K562 (cell line): ENCODE results near the gene SPTBN4. TPM values are rescaled to one million over a fixed set of nuclear protein-coding genes. Genes with fewer than 3 reads are reported as not detected.

Experiments
- ARID1B ChIP-seq: fragments of 450-650 bp; IDR thresholded peaks from 2 replicates; pipeline ENCODE4 v1.6.1; 2016; ENCODE audit warnings: antibody characterized with exemption, mild to moderate bottlenecking, inconsistent platforms
- ATF7 ChIP-seq: fragments of 450-650 bp; IDR thresholded peaks from 2 replicates; pipeline ENCODE4 v1.7.1; 2014; ENCODE audit warnings: mild to moderate bottlenecking, moderate library complexity
- CBX5 ChIP-seq: IDR thresholded peaks from 2 replicates; pipeline ENCODE4 v1.6.1; 2014; ENCODE audit warnings: low read depth, borderline replicate concordance
- CCAR2 ChIP-seq: fragments of 200-400 bp; formaldehyde crosslinking; IDR thresholded peaks from 2 replicates; pipeline ENCODE4 v1.6.1; 2017; ENCODE audit warnings: mild to moderate bottlenecking, low read depth, low read length
- CCNT2 ChIP-seq: IDR thresholded peaks from 2 replicates; pipeline ENCODE4 v1.6.1; 2011; ENCODE audit warnings: borderline replicate concordance, low read depth, mild to moderate bottlenecking, moderate library complexity, mixed read lengths, low read length; ENCODE audit not compliant: insufficient read length; ENCODE audit errors: extremely low read depth
- CREB1 ChIP-seq, 2 experiments: sonication (generic) in 1 of 2; formaldehyde crosslinking in 1 of 2; IDR thresholded peaks; 2 replicates each; pipeline versions ENCODE4 v1.6.1 to v1.8.0; 2012 to 2022; ENCODE audit warnings: inconsistent platforms in 1 of 2, mild to moderate bottlenecking in 1 of 2, missing genetic modification reagents in 1 of 2, moderate library complexity in 1 of 2
- CREM ChIP-seq: IDR thresholded peaks from 2 replicates; pipeline ENCODE4 v1.6.1; 2014; ENCODE audit warnings: antibody characterized with exemption, low read depth
- HDAC3 ChIP-seq: fragments of 450-650 bp; IDR thresholded peaks from 2 replicates; pipeline ENCODE4 v1.6.1; 2018; ENCODE audit warnings: borderline replicate concordance, mild to moderate bottlenecking, moderate library complexity; ENCODE audit not compliant: partially characterized antibody
- JUND ChIP-seq, 2 experiments: IDR thresholded peaks; 2 replicates in 1 of 2; 3 replicates in 1 of 2; pipeline ENCODE4 v1.6.1; 2011; ENCODE audit warnings: borderline replicate concordance in 2 of 2, low read depth in 2 of 2, low read length in 2 of 2, improper control_type of control experiment in 1 of 2, missing biosample characterization in 1 of 2, missing genetic modification characterization in 1 of 2, missing genetic modification reagents in 1 of 2
- LEF1 ChIP-seq: fragments of 450-650 bp; IDR thresholded peaks from 2 replicates; pipeline ENCODE4 v1.6.1; 2016; ENCODE audit warnings: mild to moderate bottlenecking
- RNF2 ChIP-seq: sonication (generic); IDR thresholded peaks from 2 replicates; pipeline ENCODE4 v1.6.1; 2016
- ZNF143 ChIP-seq: sonication (generic); formaldehyde crosslinking; IDR thresholded peaks from 2 replicates; pipeline ENCODE4 v1.9.0; 2022; ENCODE audit warnings: mild to moderate bottlenecking, missing genetic modification reagents
- ZNF717 ChIP-seq: fragments of 250-450 bp; sonication (Bioruptor Pico); IDR thresholded peaks from 2 replicates; pipeline ENCODE4 v1.5.0; 2021
- ZSCAN29 ChIP-seq: fragments of 450-650 bp; IDR thresholded peaks from 2 replicates; pipeline ENCODE4 v1.6.1; 2017
- ZSCAN32 ChIP-seq: fragments of 450-650 bp; formaldehyde crosslinking; IDR thresholded peaks from 2 replicates; pipeline ENCODE4 v1.4.0; 2020; ENCODE audit warnings: mild to moderate bottlenecking, moderate library complexity
- polyA plus RNA-seq, 8 experiments: library from polyadenylated mRNA; depleted of rRNA in 4 of 8; stranded (reverse) in 5 of 8; unstranded in 3 of 8; fragments of >200 nt; fragmentation: Nextera tagmentation in 2 of 8; fragmentation: Illumina TruSeq in 1 of 8; extraction: Ambion mirVana in 2 of 8; extraction: Trizol in 1 of 8; gene quantifications; 2 replicates each; pipeline versions ENCODE4 v1.2.1 to v1.2.3, GENCODE V29; 2011 to 2014; ENCODE audit warnings: inconsistent platforms in 1 of 8, missing spikeins in 1 of 8
- total RNA-seq, 7 experiments: library from RNA; depleted of rRNA in 6 of 7; stranded (reverse); fragments of >200 nt in 6 of 7; fragmentation: Illumina TruSeq in 2 of 7; extraction: Trizol in 2 of 7; gene quantifications; 2 replicates each; pipeline versions ENCODE4 v1.2.1 to v1.2.3, GENCODE V29; 2011 to 2021; ENCODE audit warnings: low replicate concordance in 1 of 7
- TF ChIP-seq, protein P1 (sequence below), 2 experiments: IDR thresholded peaks in 1 of 2; conservative IDR thresholded peaks in 1 of 2; 2 replicates each; pipeline ENCODE4 v1.6.1; 2016; ENCODE audit warnings: low read depth in 2 of 2, mild to moderate bottlenecking in 1 of 2, missing compliant biosample characterization in 1 of 2, missing genetic modification characterization in 1 of 2, moderate library complexity in 1 of 2
- TF ChIP-seq, protein P2 (sequence below), 2 experiments: fragments of 150-350 bp in 1 of 2; IDR thresholded peaks; 2 replicates each; pipeline ENCODE4 v1.6.1; 2012 to 2016; ENCODE audit warnings: low read depth in 2 of 2, low read length in 2 of 2, mild to moderate bottlenecking in 1 of 2, moderate library complexity in 1 of 2
- TF ChIP-seq, protein P3 (sequence below): fragments of 200-800 bp; sonication (Bioruptor generic); IDR thresholded peaks from 2 replicates; pipeline ENCODE4 v1.6.1; 2017; ENCODE audit warnings: missing genetic modification characterization, missing compliant biosample characterization

Gene SPTBN4
- total and polyA plus RNA-seq, 9 of the 15 experiments (the other 6 are each of a cell fraction or from before 2014, with no cell fraction given) = 0.01 to 1.5 (median 0.86) TPM

DNA sequence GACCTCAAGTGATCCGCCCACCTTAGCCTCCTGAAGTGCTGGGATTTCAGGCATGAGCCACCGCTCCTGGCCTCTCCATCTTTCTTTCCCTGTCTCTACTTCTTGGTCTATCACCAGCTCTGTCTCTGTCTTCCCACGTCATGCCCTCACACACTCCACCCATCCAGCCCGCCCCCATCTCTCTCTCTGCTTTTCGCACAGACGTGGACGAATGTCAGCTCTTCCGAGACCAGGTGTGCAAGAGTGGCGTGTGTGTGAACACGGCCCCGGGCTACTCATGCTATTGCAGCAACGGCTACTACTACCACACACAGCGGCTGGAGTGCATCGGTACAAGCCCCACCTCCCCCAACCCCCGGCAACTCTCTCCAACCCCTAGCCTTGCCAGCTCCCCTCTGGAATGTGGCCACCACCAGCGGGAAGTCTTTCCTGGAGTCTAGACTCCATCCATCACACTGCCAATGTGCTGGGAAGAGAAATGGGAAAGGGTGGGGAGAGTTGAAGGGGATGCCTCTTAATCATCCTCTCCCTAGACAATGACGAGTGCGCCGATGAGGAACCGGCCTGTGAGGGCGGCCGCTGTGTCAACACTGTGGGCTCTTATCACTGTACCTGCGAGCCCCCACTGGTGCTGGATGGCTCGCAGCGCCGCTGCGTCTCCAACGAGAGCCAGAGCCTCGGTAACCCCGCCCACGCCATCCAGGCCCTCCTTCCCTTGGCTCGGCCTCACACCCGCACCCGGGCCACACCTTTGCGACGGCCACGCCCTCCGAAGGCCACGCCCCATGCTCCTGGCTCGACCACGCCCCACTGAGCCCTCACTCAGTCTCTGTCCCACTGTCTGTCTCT is 156.8 kb downstream of the SPTBN4 start (continued):
- TF ChIP-seq RNF2 (0 out of 2 replicates have a peak, but pooled peaks have one; percentile 27), CCAR2 (no peak), HDAC3 (no peak), CREM (peak; percentile 76), ZSCAN29 (no peak), LEF1 (peak; percentile 22; the same call in 1 of the 2 replicates), ARID1B (peak; percentile 72), CREB1 (IDR thresholded peaks at IDR 0.05) (peak; percentile 65), CREB1 (CRISPR knock-in tag; IDR thresholded peaks at IDR 0.05) (peak; percentile 70; the same call in 1 of the 2 replicates), CCNT2 (peak; percentile 93), ATF7 (peak; percentile 78), JUND (IDR thresholded peaks at IDR 0.05; ENCODE audit: borderline replicate concordance, low read depth, low read length) (peak; percentile 67; the same call in 1 of the 2 replicates), JUND (tag; IDR thresholded peaks at IDR 0.05; ENCODE audit: borderline replicate concordance, low read depth, low read length) (no peak; the same call in 2 of the 3 replicates), ZSCAN32 (no peak), ZNF143 (0 out of 2 replicates have a peak, but pooled peaks have one; percentile 32), ZNF717 (no peak), CBX5 (0 out of 2 replicates have a peak, but pooled peaks have one; percentile 40)
- TF ChIP-seq, protein P1, sequence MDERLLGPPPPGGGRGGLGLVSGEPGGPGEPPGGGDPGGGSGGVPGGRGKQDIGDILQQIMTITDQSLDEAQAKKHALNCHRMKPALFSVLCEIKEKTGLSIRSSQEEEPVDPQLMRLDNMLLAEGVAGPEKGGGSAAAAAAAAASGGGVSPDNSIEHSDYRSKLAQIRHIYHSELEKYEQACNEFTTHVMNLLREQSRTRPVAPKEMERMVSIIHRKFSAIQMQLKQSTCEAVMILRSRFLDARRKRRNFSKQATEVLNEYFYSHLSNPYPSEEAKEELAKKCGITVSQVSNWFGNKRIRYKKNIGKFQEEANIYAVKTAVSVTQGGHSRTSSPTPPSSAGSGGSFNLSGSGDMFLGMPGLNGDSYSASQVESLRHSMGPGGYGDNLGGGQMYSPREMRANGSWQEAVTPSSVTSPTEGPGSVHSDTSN (CRISPR knock-in tag; IDR thresholded peaks at IDR 0.05; ENCODE audit: low read depth) = no peak
- TF ChIP-seq, protein P1 (tag; conservative IDR thresholded peaks at IDR 0.05; ENCODE audit: low read depth) = 0 out of 2 replicates have a peak, but pooled peaks have one; percentile 10
- TF ChIP-seq, protein P2, sequence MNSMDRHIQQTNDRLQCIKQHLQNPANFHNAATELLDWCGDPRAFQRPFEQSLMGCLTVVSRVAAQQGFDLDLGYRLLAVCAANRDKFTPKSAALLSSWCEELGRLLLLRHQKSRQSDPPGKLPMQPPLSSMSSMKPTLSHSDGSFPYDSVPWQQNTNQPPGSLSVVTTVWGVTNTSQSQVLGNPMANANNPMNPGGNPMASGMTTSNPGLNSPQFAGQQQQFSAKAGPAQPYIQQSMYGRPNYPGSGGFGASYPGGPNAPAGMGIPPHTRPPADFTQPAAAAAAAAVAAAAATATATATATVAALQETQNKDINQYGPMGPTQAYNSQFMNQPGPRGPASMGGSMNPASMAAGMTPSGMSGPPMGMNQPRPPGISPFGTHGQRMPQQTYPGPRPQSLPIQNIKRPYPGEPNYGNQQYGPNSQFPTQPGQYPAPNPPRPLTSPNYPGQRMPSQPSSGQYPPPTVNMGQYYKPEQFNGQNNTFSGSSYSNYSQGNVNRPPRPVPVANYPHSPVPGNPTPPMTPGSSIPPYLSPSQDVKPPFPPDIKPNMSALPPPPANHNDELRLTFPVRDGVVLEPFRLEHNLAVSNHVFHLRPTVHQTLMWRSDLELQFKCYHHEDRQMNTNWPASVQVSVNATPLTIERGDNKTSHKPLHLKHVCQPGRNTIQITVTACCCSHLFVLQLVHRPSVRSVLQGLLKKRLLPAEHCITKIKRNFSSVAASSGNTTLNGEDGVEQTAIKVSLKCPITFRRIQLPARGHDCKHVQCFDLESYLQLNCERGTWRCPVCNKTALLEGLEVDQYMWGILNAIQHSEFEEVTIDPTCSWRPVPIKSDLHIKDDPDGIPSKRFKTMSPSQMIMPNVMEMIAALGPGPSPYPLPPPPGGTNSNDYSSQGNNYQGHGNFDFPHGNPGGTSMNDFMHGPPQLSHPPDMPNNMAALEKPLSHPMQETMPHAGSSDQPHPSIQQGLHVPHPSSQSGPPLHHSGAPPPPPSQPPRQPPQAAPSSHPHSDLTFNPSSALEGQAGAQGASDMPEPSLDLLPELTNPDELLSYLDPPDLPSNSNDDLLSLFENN (IDR thresholded peaks at IDR 0.05; ENCODE audit: low read depth in 2 of 2, low read length in 2 of 2) = peak in 1 of 2 experiments; percentile 26; a peak in 1 of 4 replicates
- TF ChIP-seq, protein P3, sequence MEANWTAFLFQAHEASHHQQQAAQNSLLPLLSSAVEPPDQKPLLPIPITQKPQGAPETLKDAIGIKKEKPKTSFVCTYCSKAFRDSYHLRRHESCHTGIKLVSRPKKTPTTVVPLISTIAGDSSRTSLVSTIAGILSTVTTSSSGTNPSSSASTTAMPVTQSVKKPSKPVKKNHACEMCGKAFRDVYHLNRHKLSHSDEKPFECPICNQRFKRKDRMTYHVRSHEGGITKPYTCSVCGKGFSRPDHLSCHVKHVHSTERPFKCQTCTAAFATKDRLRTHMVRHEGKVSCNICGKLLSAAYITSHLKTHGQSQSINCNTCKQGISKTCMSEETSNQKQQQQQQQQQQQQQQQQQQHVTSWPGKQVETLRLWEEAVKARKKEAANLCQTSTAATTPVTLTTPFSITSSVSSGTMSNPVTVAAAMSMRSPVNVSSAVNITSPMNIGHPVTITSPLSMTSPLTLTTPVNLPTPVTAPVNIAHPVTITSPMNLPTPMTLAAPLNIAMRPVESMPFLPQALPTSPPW (CRISPR knock-in tag) = peak; percentile 31; the same call in 1 of the 2 replicates
